Activated T-cell treated with anti-CD3 and anti-CD28 coated beads for 4 hours (primary cell): ENCODE data around the gene HLA-DQA1.
"Not testable (repeated sequence)": the region's sequence is repeated elsewhere in the genome, so short reads cannot be mapped to it uniquely, and the experiment has no call there.

Experiments used
- DNase-seq: peaks from one replicate; pipeline ENCODE4 v3.0.0-alpha.2; 2020

Gene HLA-DQA1

GRCh38 chr6:32659856-32660595, 22.8 kb downstream of the HLA-DQA1 start:
- DNase-seq: no peak

DNA sequence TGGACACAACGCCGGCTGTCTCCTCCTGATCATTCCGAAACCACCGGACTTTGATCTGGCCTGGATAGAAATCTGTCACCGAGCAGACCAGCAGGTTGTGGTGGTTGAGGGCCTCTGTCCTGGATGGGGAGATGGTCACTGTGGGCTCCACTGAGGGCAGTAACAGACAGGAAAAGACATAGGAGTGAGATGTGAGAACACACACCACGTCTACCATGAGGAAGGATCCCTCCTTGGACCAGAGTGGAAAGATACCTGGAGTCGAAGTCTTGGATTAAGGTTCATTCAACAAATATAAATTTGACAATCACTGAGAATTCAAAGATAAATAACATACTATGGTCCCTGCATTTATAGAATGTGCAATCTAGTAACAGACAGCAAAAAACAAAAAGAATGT, 24.9 kb downstream of the HLA-DQA1 start:
- DNase-seq: no peak

DNA sequence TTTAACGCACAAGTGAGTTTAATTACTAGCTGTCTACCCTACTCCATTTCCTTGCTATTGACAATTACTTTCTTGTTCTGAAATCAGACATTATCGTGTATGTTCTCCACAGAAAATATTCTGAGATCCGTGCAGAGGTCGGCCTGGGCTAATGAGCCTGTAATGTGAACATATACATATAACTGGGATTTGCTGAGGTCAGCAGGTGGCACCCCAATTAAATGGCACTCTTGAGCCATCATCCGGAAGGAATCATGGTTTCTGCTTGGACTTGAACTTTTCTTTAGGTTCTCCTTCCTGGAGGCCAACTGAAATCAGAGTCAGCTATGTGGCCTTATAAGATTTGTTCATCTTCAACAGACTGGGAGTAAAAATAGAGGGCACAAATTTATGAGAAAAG, 25.6 kb downstream of the HLA-DQA1 start:
- DNase-seq: no peak

GRCh38 chr6:32664354-32664753, 27.1 kb downstream of the HLA-DQA1 start:
- no peak for DNase-seq

DNA sequence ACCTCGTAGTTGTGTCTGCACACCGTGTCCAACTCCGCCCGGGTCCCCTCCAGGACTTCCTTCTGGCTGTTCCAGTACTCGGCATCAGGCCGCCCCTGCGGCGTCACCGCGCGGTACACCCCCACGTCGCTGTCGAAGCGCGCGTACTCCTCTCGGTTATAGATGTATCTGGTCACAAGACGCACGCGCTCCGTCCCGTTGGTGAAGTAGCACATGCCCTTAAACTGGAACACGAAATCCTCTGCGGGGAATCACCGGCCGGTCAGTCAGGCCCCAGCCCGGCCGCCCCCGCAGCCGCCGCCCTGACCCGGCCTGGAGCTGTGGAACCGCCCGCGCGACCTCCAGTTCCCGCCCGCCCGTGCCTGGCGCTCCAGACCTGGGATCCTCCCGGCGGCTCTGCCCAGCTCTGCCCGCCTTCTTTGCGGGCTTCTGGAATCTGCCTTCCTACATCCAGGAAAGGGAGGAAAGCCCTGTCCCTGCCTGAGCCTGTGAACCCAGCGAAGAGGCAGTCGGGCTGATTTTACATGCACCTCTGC, 27.7 kb downstream of the HLA-DQA1 start:
- DNase-seq: peak; percentile 42

- DNase-seq: no peak
These were observed 28.5 kb downstream of the HLA-DQA1 start for GRCh38 chr6:32665661-32666060.

DNA sequence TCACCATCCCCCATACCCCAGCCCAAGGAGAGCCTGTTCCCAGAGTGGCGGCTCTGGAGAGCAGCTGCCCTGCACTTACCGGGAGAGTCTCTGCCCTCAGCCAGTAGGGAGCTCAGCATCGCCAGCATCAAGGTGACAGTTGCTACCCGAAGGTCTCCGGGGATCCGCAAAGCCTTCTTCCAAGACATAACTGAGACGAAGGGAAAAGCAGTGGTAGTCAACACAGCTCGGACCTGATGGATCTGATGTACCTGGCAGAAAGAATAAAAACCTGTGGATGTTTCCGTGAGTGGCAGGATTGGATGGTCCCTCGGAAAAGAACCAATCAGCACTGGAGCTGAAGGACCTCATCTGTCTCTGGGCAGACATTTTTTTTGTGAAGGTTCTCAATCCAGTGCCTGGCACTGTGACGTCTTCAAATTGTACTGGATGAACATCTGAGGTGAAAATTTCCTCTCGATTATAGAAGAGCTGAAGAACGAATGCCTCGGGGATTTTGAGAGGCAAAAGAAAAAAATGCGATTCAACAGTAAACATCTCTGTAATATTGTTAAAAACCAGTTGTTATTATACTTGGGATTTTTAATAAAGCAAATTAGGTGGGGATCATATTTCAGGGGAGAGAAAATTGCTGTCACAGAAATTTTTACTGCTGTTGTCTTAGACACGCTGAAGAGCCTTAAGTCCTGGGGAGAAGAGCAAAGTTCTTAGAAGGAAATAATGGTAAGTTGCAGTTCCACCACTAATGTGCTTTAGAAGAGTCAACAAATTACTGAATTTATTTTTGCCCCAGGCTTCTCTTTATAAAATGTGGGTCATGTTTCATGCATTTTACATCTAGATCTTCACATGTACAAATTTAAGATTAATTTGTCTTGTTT, 29.5 kb downstream of the HLA-DQA1 start, which contains the start of gene HLA-DQB1:
Gene HLA-DQB1 (minus strand): TSS at position 238 of the 881 bp plus-strand sequence. CDS start 50 bp downstream, at position 188.
- peak; percentile 47 for DNase-seq

- DNase-seq: no peak
These were observed 31.1 kb downstream of the HLA-DQA1 start for GRCh38 chr6:32668226-32668747.

- no peak for DNase-seq
These were observed 32.0 kb downstream of the HLA-DQA1 start for GRCh38 chr6:32669240-32669639.

- DNase-seq: no peak
These were observed 32.7 kb downstream of the HLA-DQA1 start for GRCh38 chr6:32669893-32670292.

- not testable (repeated sequence) for DNase-seq
These were observed 34.7 kb downstream of the HLA-DQA1 start for GRCh38 chr6:32671908-32672307.

DNA sequence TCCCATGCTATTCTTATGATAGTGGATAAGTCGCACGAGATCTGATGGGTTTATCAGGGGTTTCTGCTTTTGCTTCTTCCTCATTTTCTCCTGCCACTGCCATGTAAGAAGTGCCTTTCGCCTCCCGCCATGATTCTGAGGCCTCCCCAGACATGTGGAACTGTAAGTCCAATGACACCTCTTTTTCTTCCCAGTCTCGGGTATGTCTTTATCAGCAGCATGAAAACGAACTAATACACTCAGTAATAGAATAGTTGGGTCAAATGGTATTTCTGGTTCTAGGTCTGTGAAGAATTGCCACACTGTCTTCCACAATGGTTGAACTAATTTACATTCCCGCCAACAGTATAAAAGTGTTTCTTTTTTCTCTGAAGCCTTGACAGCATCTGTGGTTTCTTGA, 36.9 kb downstream of the HLA-DQA1 start:
- not testable (repeated sequence) for DNase-seq

- DNase-seq: no peak
These were observed 42.3 kb downstream of the HLA-DQA1 start for GRCh38 chr6:32679492-32679891.

- no peak for DNase-seq
These were observed 42.8 kb downstream of the HLA-DQA1 start for GRCh38 chr6:32680055-32680454.

- no peak for DNase-seq
These were observed 47.0 kb downstream of the HLA-DQA1 start for GRCh38 chr6:32684246-32684645.

DNA sequence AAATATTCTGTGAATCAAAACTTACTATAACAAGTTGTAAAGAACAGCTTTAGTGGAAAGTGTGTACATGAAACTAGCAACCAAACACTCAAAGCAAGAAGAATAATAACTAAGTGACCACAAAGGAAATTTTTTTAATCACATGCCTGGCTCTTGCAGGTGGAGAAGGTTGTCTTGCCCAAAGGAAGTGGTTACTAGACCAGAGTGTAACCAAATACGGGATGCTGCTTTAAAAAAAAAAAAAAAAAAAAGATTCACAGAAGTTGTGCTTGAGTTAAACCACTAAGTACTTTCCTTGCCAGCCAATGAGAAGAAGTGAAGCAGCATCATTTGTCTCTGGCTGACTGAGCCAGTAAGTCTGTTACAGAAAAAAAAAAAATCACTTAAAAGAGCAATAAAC, 48.4 kb downstream of the HLA-DQA1 start:
- no peak for DNase-seq

GRCh38 chr6:32689531-32690501, 52.6 kb downstream of the HLA-DQA1 start:
- DNase-seq: no peak

DNA sequence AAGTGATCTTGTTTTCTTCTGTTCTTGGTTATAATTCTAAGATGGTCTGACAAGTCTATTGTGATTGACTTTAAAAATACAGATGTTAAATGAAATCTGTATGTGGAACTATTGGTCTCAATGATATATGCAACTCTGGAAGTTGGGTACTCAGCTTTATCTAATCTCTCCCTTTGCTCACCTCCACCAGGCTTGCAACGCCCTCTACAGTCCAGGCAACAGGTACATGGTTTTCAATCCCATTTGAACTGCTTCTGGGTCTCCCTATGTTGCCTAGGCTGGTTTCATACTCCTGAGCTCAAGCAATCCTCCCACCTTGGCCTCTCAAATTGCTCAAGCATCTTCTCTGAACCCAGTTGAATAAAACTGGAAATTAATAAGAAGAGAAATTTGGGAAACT, 54.8 kb downstream of the HLA-DQA1 start:
- DNase-seq: peak; percentile 47
